GM12878 (cell line): ENCODE data around the gene ARHGEF7. TPM values are rescaled to one million over a fixed set of nuclear protein-coding genes. Genes with fewer than 3 reads are reported as not detected.

ENCODE experiments used
- ATAC-seq: fragments of 200-7000 bp; cut with Tn5 transposase; 3 replicates; pipeline ENCODE4 v1.9.1; 2020; ENCODE audit warnings: mild to moderate bottlenecking, moderate library complexity
- BruUV-seq: library from RNA; stranded (reverse); fragments of 400-500 nt; replicated peaks from 2 replicates; lab custom pipeline; 2021; lab: Mats Ljungman, UMichigan
- CTCF ChIA-PET: fragments of 300-600 bp; sonication (Branson Sonifier 250); formaldehyde crosslinking; extraction: SDS; loops from one replicate; lab custom pipeline; 2021; ENCODE audit warnings: inconsistent platforms; lab: Yijun Ruan, JAX
- POLR2A ChIA-PET: fragments of 350-600 bp; formaldehyde crosslinking; extraction: SDS; loops from one replicate; lab custom pipeline; 2021; ENCODE audit warnings: inconsistent platforms; lab: Charles Lee
- RAD21 ChIA-PET: fragments of 300-600 bp; sonication (Branson Sonifier 250); formaldehyde crosslinking; loops from one replicate; lab custom pipeline; 2023; ENCODE audit warnings: antibody characterized with exemption; ENCODE audit not compliant: unreplicated experiment; lab: Charles Lee
- SMC1A ChIA-PET: fragments of 300-600 bp; sonication (Branson Sonifier 250); formaldehyde crosslinking; loops from one replicate; lab custom pipeline; 2023; ENCODE audit not compliant: unreplicated experiment, uncharacterized antibody; lab: Charles Lee
- DNase-seq: peaks from one replicate; pipeline ENCODE4 v3.0.0-alpha.2; 2011; ENCODE audit warnings: low read depth, low spot score
- FAIRE-seq: peaks from 3 replicates; lab custom pipeline; 2011; peaks lifted over from hg19 to GRCh38; lab: Jason Lieb, UNC
- H2AFZ ChIP-seq: 2 replicates; pipeline ENCODE4 v1.6.0; 2011; ENCODE audit warnings: low read depth, low read length, control low read depth; ENCODE audit not compliant: control insufficient read depth
- H3K27ac ChIP-seq: 2 replicates; pipeline ENCODE4 v1.5.1; 2011; ENCODE audit warnings: control low read depth; ENCODE audit not compliant: control insufficient read depth, insufficient read depth
- H3K27me3 ChIP-seq, 2 experiments: replicated peaks in 1 of 2; 2 replicates each; pipeline versions ENCODE4 v1.6.0 to v1.6.1; 2011; ENCODE audit warnings: low read length in 1 of 2; ENCODE audit not compliant: control insufficient read depth in 2 of 2, insufficient read depth in 2 of 2
- H3K36me3 ChIP-seq, 2 experiments: 2 replicates each; pipeline ENCODE4 v1.5.1; 2011; ENCODE audit warnings: low read length in 1 of 2; ENCODE audit not compliant: control insufficient read depth in 2 of 2, insufficient read depth in 2 of 2
- H3K4me1 ChIP-seq: 2 replicates; pipeline ENCODE4 v1.6.1; 2011; ENCODE audit warnings: mild to moderate bottlenecking, low read length, moderate library complexity, mixed read lengths; ENCODE audit not compliant: control insufficient read depth, insufficient read depth
- H3K4me2 ChIP-seq: 2 replicates; pipeline ENCODE4 v1.6.0; 2011; ENCODE audit warnings: control low read depth; ENCODE audit not compliant: control insufficient read depth, insufficient read depth
- H3K4me3 ChIP-seq: fragments of 200-600 bp; sonication (generic); 2 replicates; pipeline ENCODE4 v1.5.1; 2016
- H3K79me2 ChIP-seq: 2 replicates; pipeline ENCODE4 v1.6.0; 2011; ENCODE audit warnings: low read length; ENCODE audit not compliant: control insufficient read depth, insufficient read depth
- H3K9ac ChIP-seq: 2 replicates; pipeline ENCODE4 v1.8.0; 2011; ENCODE audit warnings: low read length, control low read depth, mixed read lengths; ENCODE audit not compliant: control insufficient read depth, insufficient read depth
- H3K9me3 ChIP-seq: replicated peaks from 3 replicates; pipeline ENCODE4 v1.5.1; 2011; ENCODE audit warnings: mild to moderate bottlenecking, low read length; ENCODE audit not compliant: control insufficient read depth, insufficient read depth
- H4K20me1 ChIP-seq: 2 replicates; pipeline ENCODE4 v1.6.0; 2011; ENCODE audit not compliant: control insufficient read depth, insufficient read depth
- BHLHE40 ChIP-seq, 2 experiments: fragments of 450-650 bp in 1 of 2; IDR thresholded peaks; 2 replicates each; pipeline ENCODE4 v1.6.1; 2011 to 2017; ENCODE audit warnings: low read depth in 2 of 2, borderline replicate concordance in 1 of 2, improper control_type of control experiment in 1 of 2, low read length in 1 of 2, mild to moderate bottlenecking in 1 of 2
- CREB1 ChIP-seq: IDR thresholded peaks from 2 replicates; pipeline ENCODE4 v1.6.1; 2012; ENCODE audit warnings: low read depth, mild to moderate bottlenecking, inconsistent platforms
- FOS ChIP-seq: IDR thresholded peaks from 3 replicates; pipeline ENCODE4 v1.6.1; 2011; ENCODE audit warnings: borderline replicate concordance; ENCODE audit not compliant: insufficient read length; ENCODE audit errors: extremely low read depth
- LARP7 ChIP-seq: fragments of 450-650 bp; IDR thresholded peaks from 2 replicates; pipeline ENCODE4 v1.6.1; 2017; ENCODE audit warnings: mild to moderate bottlenecking
- RBBP5 ChIP-seq: fragments of 200-600 bp; sonication (generic); conservative IDR thresholded peaks from 2 replicates; pipeline ENCODE4 v1.6.1; 2016
- SIN3A ChIP-seq: IDR thresholded peaks from 2 replicates; pipeline ENCODE4 v1.6.1; 2012; ENCODE audit warnings: low read depth, low read length, improper control_type of control experiment
- SMAD5 ChIP-seq: IDR thresholded peaks from 2 replicates; pipeline ENCODE4 v1.6.1; 2016; ENCODE audit warnings: antibody characterized with exemption, low read depth
- SREBF2 ChIP-seq: IDR thresholded peaks from 2 replicates; pipeline ENCODE4 v1.6.1; 2012; ENCODE audit warnings: mild to moderate bottlenecking, low read length
- ZNF274 ChIP-seq: IDR thresholded peaks from one replicate; pipeline ENCODE4 v1.8.0; 2011; ENCODE audit not compliant: insufficient read length, insufficient read depth
- WGBS: methylation state at CpG from one replicate; pipeline ENCODE4 v1.1.6; 2016; ENCODE audit warnings: low lambda C conversion rate; ENCODE audit not compliant: insufficient replicate concordance, insufficient coverage; ENCODE audit errors: missing lambda C conversion rate; 5-methylcytosine and 5-hydroxymethylcytosine counted together
- in situ Hi-C: fragments of 300-500 bp; cut with MboI; formaldehyde crosslinking; loops from 9 replicates; pipeline ENCODE4 v1.14.3; 2018; ENCODE audit warnings: mixed read lengths
- intact Hi-C: fragments of 100-400 bp; cut with micrococcal nuclease; formaldehyde crosslinking; loops from one replicate; pipeline ENCODE4 v1.14.2; 2022; ENCODE audit not compliant: unreplicated experiment
- polyA plus RNA-seq, 11 experiments: library from polyadenylated mRNA; depleted of rRNA in 4 of 11; unstranded in 6 of 11; stranded (reverse) in 5 of 11; fragments of >200 nt; fragmentation: Nextera tagmentation in 4 of 11; fragmentation: Illumina TruSeq in 1 of 11; extraction: Ambion mirVana in 4 of 11; extraction: Trizol in 1 of 11; gene quantifications; 1 replicate in 1 of 11; 2 replicates in 10 of 11; pipeline versions ENCODE4 v1.2.1 to v1.2.3, GENCODE V29; 2011 to 2016; ENCODE audit warnings: inconsistent platforms in 2 of 11, missing spikeins in 2 of 11, low read depth in 1 of 11
- total RNA-seq, 4 experiments: library from RNA; depleted of rRNA in 3 of 4; stranded (reverse); fragments of >200 nt in 3 of 4; fragmentation: Illumina TruSeq in 1 of 4; extraction: Trizol in 1 of 4; gene quantifications; 2 replicates each; pipeline versions ENCODE4 v1.2.1 to v1.2.3, GENCODE V29; 2013 to 2021

The ARHGEF7 gene
- total and polyA plus RNA-seq, 10 of the 15 experiments (the other 5 are each of a cell fraction or from before 2014, with no cell fraction given): 4.7 to 65.5 (median 36.6) TPM

DNA sequence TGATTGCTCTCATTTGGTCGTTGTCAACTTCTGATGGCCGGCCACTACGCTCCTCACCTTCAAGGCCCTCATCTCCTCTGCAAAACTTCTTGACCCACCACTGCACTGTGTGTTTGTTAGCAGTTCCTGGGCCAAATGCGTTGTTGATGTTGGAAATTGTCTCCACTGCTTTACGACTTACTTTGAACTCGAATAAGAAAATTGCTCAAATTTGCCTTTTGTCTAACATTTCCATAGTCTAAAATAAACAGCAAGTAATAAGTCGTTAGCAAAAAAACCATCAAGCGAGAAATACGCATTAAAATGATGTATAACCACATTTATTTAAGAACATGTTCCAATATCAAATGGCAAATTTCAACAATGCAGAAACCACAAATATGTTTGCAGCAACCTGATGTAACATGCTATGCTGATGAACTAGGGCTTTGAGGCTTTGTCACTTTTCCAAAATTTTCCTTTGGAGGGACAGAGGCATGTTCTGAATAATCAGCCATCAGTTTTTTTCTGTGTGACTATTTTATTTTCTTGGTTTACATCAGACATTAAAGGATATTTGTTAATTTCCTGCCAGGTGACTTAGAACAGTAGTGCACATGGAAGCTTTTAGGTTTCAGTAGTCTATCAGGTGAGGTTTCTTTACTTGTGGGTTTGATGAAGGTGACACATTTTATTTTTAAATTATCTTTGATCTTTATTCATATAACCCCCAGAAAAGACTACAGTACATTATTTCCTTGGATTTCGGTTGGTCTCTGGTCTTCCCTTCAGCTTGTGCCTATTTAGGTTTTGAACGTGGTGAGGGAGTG is 130.7 kb downstream of the ARHGEF7 start:
- Histone ChIP-seq H3K4me2 (no peak overlapping the region), H3K4me3 (no peak overlapping the region), H3K9ac (no peak overlapping the region), H3K27me3 (no peaks in the 10 kb centered on the region), H3K27ac (no peak overlapping the region), H3K4me1 (no peaks in the 10 kb centered on the region), H2AFZ (no peak overlapping the region), H3K9me3 (no peaks in the 10 kb centered on the region; the same call in 2 of the 3 replicates), H3K79me2 (no peaks in the 10 kb centered on the region; the same call in none of the 2 replicates), H4K20me1 (no peaks in the 10 kb centered on the region), H3K36me3 (peaks cover 18 to 39% of the 10 kb centered on the region in 2 experiments)
- BruUV-seq: no TSS peak
- intact Hi-C loops (no loop called here), in situ Hi-C loops (no loop called here)
- ATAC-seq: no peak
- ChIA-PET RAD21 (interaction anchor here (0.7 kb wide), 1 partner anchor 303 kb away, joined by 3 read pairs; no protein-coding TSS in a partner anchor), SMC1A (interaction anchor here (1.2 to 1.5 kb wide), 2 partner anchors 23 to 178 kb away, joined by 3 to 4 read pairs; no protein-coding TSS in a partner anchor), POLR2A (no interaction called here), CTCF (interaction anchor here (0.9 kb wide), 1 partner anchor 178 kb away, joined by 3 read pairs; no protein-coding TSS in a partner anchor)
- TF ChIP-seq RBBP5: no peak
- no peak for TF ChIP-seq SIN3A
- TF ChIP-seq LARP7: no peak
- no peak for TF ChIP-seq SREBF2
- TF ChIP-seq CREB1: no peak
- no peak for TF ChIP-seq FOS
- TF ChIP-seq SMAD5: no peak
- no peak for TF ChIP-seq BHLHE40 (IDR thresholded peaks at IDR 0.05; ENCODE audit: borderline replicate concordance in 1 of 2, low read depth in 2 of 2, low read length in 1 of 2)
- TF ChIP-seq ZNF274: no peak
- 88% methylated on average over 11 of the region's 11 CpGs for WGBS
- DNase-seq: no peak
- FAIRE-seq: peak; percentile 78
